IMR-90 (cell line): ENCODE measurements around the gene HOXA13. TPM values are rescaled to one million over a fixed set of nuclear protein-coding genes. Genes with fewer than 3 reads are reported as not detected.

Experiments used
- ATAC-seq: fragments of 200-7000 bp; cut with Tn5 transposase; 2 replicates; pipeline ENCODE4 v1.9.1; 2020; ENCODE audit warnings: low read depth, mild to moderate bottlenecking, moderate library complexity
- BruUV-seq: library from RNA; stranded (reverse); fragments of 400-500 nt; replicated peaks from 2 replicates; lab custom pipeline; 2021; lab: Mats Ljungman, UMichigan
- CTCF ChIA-PET: fragments of 300-600 bp; formaldehyde crosslinking; extraction: SDS; loops from one replicate; lab custom pipeline; 2021; ENCODE audit warnings: antibody characterized with exemption; lab: Yijun Ruan, JAX
- POLR2A ChIA-PET: fragments of 300-600 bp; sonication (Branson Sonifier 250); formaldehyde crosslinking; loops from one replicate; lab custom pipeline; 2022; ENCODE audit warnings: antibody characterized with exemption; ENCODE audit not compliant: unreplicated experiment; lab: Charles Lee
- DNase-seq: peaks from one replicate; pipeline ENCODE4 v3.0.0; 2013
- H2AFZ ChIP-seq: replicated peaks from 2 replicates; pipeline ENCODE3; 2013; ENCODE audit warnings: low read length, mild to moderate bottlenecking; ENCODE audit not compliant: poor library complexity
- H2AK5ac ChIP-seq: 2 replicates; pipeline ENCODE4 v1.6.1; 2013; ENCODE audit warnings: low read depth, low read length, inconsistent platforms
- H2AK9ac ChIP-seq: replicated peaks from 2 replicates; pipeline ENCODE3; 2013; ENCODE audit warnings: mild to moderate bottlenecking, low read depth, low read length, moderate library complexity; ENCODE audit not compliant: poor library complexity
- H2BK120ac ChIP-seq: 2 replicates; pipeline ENCODE4 v1.6.1; 2013; ENCODE audit warnings: low read depth, low read length, inconsistent platforms
- H2BK15ac ChIP-seq: 3 replicates; pipeline ENCODE4 v1.6.1; 2013; ENCODE audit warnings: low read depth, low read length, inconsistent platforms
- H2BK20ac ChIP-seq: 2 replicates; pipeline ENCODE4 v1.6.1; 2013; ENCODE audit warnings: low read depth, mild to moderate bottlenecking, inconsistent platforms, low read length, moderate library complexity
- H2BK5ac ChIP-seq: 2 replicates; pipeline ENCODE4 v1.6.1; 2013; ENCODE audit warnings: mild to moderate bottlenecking, low read depth, low read length, inconsistent platforms; ENCODE audit not compliant: poor library complexity, severe bottlenecking
- H3K14ac ChIP-seq: replicated peaks from 2 replicates; pipeline ENCODE4 v1.6.1; 2013; ENCODE audit warnings: low read depth, low read length, inconsistent platforms
- H3K18ac ChIP-seq: 2 replicates; pipeline ENCODE4 v1.6.1; 2013; ENCODE audit warnings: low read depth, low read length, control low read depth
- H3K23ac ChIP-seq: 2 replicates; pipeline ENCODE4 v1.6.1; 2013; ENCODE audit warnings: low read depth, low read length, inconsistent platforms
- H3K27ac ChIP-seq: 2 replicates; pipeline ENCODE4 v1.5.1; 2013; ENCODE audit warnings: mild to moderate bottlenecking, control low read depth, low read length; ENCODE audit not compliant: insufficient read depth
- H3K27me3 ChIP-seq: 2 replicates; pipeline ENCODE4 v1.6.1; 2013; ENCODE audit warnings: low read length; ENCODE audit not compliant: control insufficient read depth, insufficient read depth
- H3K36me3 ChIP-seq: 2 replicates; pipeline ENCODE4 v1.6.1; 2013; ENCODE audit warnings: low read length, mixed read lengths; ENCODE audit not compliant: control insufficient read depth, insufficient read depth
- H3K4ac ChIP-seq: 2 replicates; pipeline ENCODE4 v1.6.1; 2013; ENCODE audit warnings: low read depth, low read length, inconsistent platforms
- H3K4me1 ChIP-seq: 2 replicates; pipeline ENCODE4 v1.6.1; 2013; ENCODE audit warnings: low read length, mixed read lengths; ENCODE audit not compliant: control insufficient read depth, insufficient read depth
- H3K4me2 ChIP-seq: 2 replicates; pipeline ENCODE4 v1.6.1; 2013; ENCODE audit warnings: low read depth, mild to moderate bottlenecking, control low read depth, low read length, moderate library complexity
- H3K4me3 ChIP-seq: 2 replicates; pipeline ENCODE4 v1.5.1; 2013; ENCODE audit warnings: low read depth, mild to moderate bottlenecking, control low read depth, low read length, moderate library complexity; ENCODE audit not compliant: insufficient read depth
- H3K56ac ChIP-seq: 2 replicates; pipeline ENCODE4 v1.6.1; 2013; ENCODE audit warnings: low read length, inconsistent platforms; ENCODE audit not compliant: insufficient read depth; ENCODE audit errors: extremely low read depth
- H3K79me1 ChIP-seq, 2 experiments: 2 replicates each; pipeline ENCODE4 v1.6.1; 2013; ENCODE audit warnings: low read length in 2 of 2, inconsistent platforms in 1 of 2, low read depth in 1 of 2
- H3K9ac ChIP-seq: 2 replicates; pipeline ENCODE4 v1.6.1; 2013; ENCODE audit warnings: low read depth, low read length, control low read depth
- H3K9me1 ChIP-seq: 2 replicates; pipeline ENCODE4 v1.6.1; 2013; ENCODE audit warnings: low read length, inconsistent platforms; ENCODE audit not compliant: insufficient read depth
- H3K9me3 ChIP-seq: 2 replicates; pipeline ENCODE4 v1.6.1; 2013; ENCODE audit warnings: low read length; ENCODE audit not compliant: control insufficient read depth, insufficient read depth
- H4K20me1 ChIP-seq: 2 replicates; pipeline ENCODE4 v1.6.1; 2013; ENCODE audit warnings: low read length, inconsistent platforms; ENCODE audit not compliant: insufficient read depth
- H4K5ac ChIP-seq: 2 replicates; pipeline ENCODE4 v1.6.1; 2013; ENCODE audit warnings: mild to moderate bottlenecking, low read depth, low read length, control low read depth
- H4K8ac ChIP-seq, 2 experiments: 2 replicates each; pipeline ENCODE4 v1.6.1; 2013; ENCODE audit warnings: low read depth in 2 of 2, low read length in 2 of 2, control low read depth in 1 of 2, inconsistent platforms in 1 of 2
- H4K91ac ChIP-seq: 2 replicates; pipeline ENCODE4 v1.6.1; 2013; ENCODE audit warnings: low read depth, low read length, inconsistent platforms; ENCODE audit not compliant: insufficient read depth
- BHLHE40 ChIP-seq: fragments of 150-350 bp; IDR thresholded peaks from 2 replicates; pipeline ENCODE4 v1.6.1; 2016; ENCODE audit warnings: mild to moderate bottlenecking, low read depth, low read length
- CEBPB ChIP-seq: IDR thresholded peaks from 2 replicates; pipeline ENCODE4 v1.6.1; 2012; ENCODE audit warnings: low read depth, low read length, improper control_type of control experiment
- CHD1 ChIP-seq: IDR thresholded peaks from 2 replicates; pipeline ENCODE4 v1.6.1; 2012; ENCODE audit warnings: low read depth, low read length, improper control_type of control experiment
- MAZ ChIP-seq: IDR thresholded peaks from 2 replicates; pipeline ENCODE4 v1.6.1; 2012; ENCODE audit warnings: low read depth, mild to moderate bottlenecking, low read length, improper control_type of control experiment, moderate library complexity, borderline replicate concordance
- NFE2L2 ChIP-seq: fragments of 150-350 bp; IDR thresholded peaks from 2 replicates; pipeline ENCODE4 v1.6.1; 2016; ENCODE audit warnings: low read depth, mild to moderate bottlenecking, low read length
- POLR2A ChIP-seq: IDR thresholded peaks from 2 replicates; pipeline ENCODE4 v1.6.1; 2012; ENCODE audit warnings: mild to moderate bottlenecking, low read depth, low read length
- RAD21 ChIP-seq: IDR thresholded peaks from 2 replicates; pipeline ENCODE4 v1.6.1; 2012; ENCODE audit warnings: low read length, improper control_type of control experiment
- RCOR1 ChIP-seq: IDR thresholded peaks from 2 replicates; pipeline ENCODE4 v1.6.1; 2012; ENCODE audit warnings: mild to moderate bottlenecking, low read length, improper control_type of control experiment; ENCODE audit not compliant: insufficient replicate concordance
- RFX5 ChIP-seq: IDR thresholded peaks from 2 replicates; pipeline ENCODE4 v1.8.0; 2012; ENCODE audit warnings: low read depth, mild to moderate bottlenecking, low read length, moderate library complexity
- SMC3 ChIP-seq: fragments of 150-350 bp; IDR thresholded peaks from 2 replicates; pipeline ENCODE4 v1.6.1; 2016; ENCODE audit warnings: low read depth, mild to moderate bottlenecking, antibody characterized with exemption, low read length, moderate library complexity
- WGBS, 2 experiments: methylation state at CpG; one replicate each; pipeline versions ENCODE4 v1.1.5 to v1.1.7; 2013; ENCODE audit warnings: missing lambda C conversion rate in 2 of 2; ENCODE audit not compliant: insufficient read length in 1 of 2; ENCODE audit errors: extremely low coverage in 2 of 2; 5-methylcytosine and 5-hydroxymethylcytosine counted together
- dilution Hi-C: fragments of 300-500 bp; cut with HindIII; formaldehyde crosslinking; loops from one replicate; pipeline ENCODE4 v1.14.3; 2018; ENCODE audit warnings: low sequenced_read_pairs; ENCODE audit not compliant: unreplicated experiment
- in situ Hi-C: fragments of 300-500 bp; cut with MboI; formaldehyde crosslinking; loops from 3 replicates; pipeline ENCODE4 v1.14.3; 2019; ENCODE audit warnings: low sequenced_read_pairs, inconsistent platforms, mixed read lengths
- intact Hi-C: fragments of 100-400 bp; cut with micrococcal nuclease; formaldehyde crosslinking; loops from 2 replicates; pipeline ENCODE4 v1.10.0; 2022
- polyA plus RNA-seq, 3 experiments: library from polyadenylated mRNA; depleted of rRNA; stranded (reverse); fragments of >200 nt; gene quantifications; 2 replicates each; pipeline ENCODE4 v1.2.3, GENCODE V29; 2012; ENCODE audit warnings: low replicate concordance in 1 of 3
- total RNA-seq: library from RNA; depleted of rRNA; stranded (reverse); fragments of >200 nt; gene quantifications from 2 replicates; pipeline ENCODE4 v1.2.3, GENCODE V29; 2012
- TF ChIP-seq, protein P1 (sequence below): fragments of 150-350 bp; IDR thresholded peaks from 2 replicates; pipeline ENCODE4 v1.6.1; 2016; ENCODE audit warnings: low read depth, mild to moderate bottlenecking, low read length, moderate library complexity, borderline replicate concordance
- TF ChIP-seq, protein P2 (sequence below): conservative IDR thresholded peaks from 2 replicates; pipeline ENCODE4 v1.5.1; 2012; ENCODE audit warnings: mild to moderate bottlenecking, low read depth, low read length, improper control_type of control experiment
- TF ChIP-seq, protein P3 (sequence below): fragments of 150-350 bp; IDR thresholded peaks from 2 replicates; pipeline ENCODE4 v1.6.1; 2017; ENCODE audit warnings: mild to moderate bottlenecking, antibody characterized with exemption, low read length, low read depth

Gene HOXA13
- total and polyA plus RNA-seq, 2 of the 4 experiments (the other 2 are of a cell fraction), result not detected

DNA sequence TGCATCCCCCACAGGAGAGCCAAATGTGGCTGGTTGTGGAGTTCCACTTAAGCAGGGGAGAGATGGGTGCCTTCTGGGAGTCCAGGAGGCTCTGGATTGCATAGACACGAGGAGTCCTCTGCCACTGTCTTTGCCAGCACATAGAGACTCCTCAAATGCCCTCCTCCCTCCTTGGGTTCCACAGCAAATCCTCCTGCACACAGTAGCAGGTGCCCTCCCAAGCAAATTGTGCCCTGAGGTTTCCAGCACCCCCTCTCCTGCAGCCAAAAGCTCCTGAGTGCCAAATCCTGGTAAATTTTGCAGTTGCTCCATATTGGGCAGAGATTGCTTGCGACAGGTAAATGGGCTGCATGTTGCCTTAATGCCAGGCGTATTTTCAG, 48.5 kb upstream of the HOXA13 start:
- Histone ChIP-seq H2BK120ac (no peak overlapping the region), H3K9ac (no peak overlapping the region), H2AFZ (no peak overlapping the region), H3K9me1 (no peaks in the 10 kb centered on the region), H3K4me2 (no peak overlapping the region), H3K9me3 (peaks cover 23% of the 10 kb centered on the region), H3K4ac (no peak overlapping the region), H3K18ac (no peak overlapping the region), H3K79me1 (no peaks in the 10 kb centered on the region), H4K8ac (no peak overlapping the region), H3K4me3 (no peak overlapping the region), H2BK15ac (no peak overlapping the region), H4K91ac (no peak overlapping the region), H2AK9ac (no peak overlapping the region), H3K23ac (no peak overlapping the region), H4K20me1 (no peaks in the 10 kb centered on the region), H4K5ac (no peak overlapping the region), H2BK20ac (no peak overlapping the region), H3K4me1 (no peaks in the 10 kb centered on the region; the same call in 1 of the 2 replicates), H3K56ac (no peak overlapping the region), H3K27me3 (peaks cover 100% of the 10 kb centered on the region), H3K14ac (no peak overlapping the region), H2AK5ac (no peak overlapping the region), H3K27ac (no peak overlapping the region), H2BK5ac (no peak overlapping the region), H3K36me3 (no peaks in the 10 kb centered on the region)
- no peak for TF ChIP-seq NFE2L2
- no peak for TF ChIP-seq RFX5
- TF ChIP-seq, protein P1, sequence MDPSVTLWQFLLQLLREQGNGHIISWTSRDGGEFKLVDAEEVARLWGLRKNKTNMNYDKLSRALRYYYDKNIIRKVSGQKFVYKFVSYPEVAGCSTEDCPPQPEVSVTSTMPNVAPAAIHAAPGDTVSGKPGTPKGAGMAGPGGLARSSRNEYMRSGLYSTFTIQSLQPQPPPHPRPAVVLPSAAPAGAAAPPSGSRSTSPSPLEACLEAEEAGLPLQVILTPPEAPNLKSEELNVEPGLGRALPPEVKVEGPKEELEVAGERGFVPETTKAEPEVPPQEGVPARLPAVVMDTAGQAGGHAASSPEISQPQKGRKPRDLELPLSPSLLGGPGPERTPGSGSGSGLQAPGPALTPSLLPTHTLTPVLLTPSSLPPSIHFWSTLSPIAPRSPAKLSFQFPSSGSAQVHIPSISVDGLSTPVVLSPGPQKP, result no peak
- no peak for TF ChIP-seq SMC3
- TF ChIP-seq BHLHE40, result no peak
- TF ChIP-seq, protein P2, sequence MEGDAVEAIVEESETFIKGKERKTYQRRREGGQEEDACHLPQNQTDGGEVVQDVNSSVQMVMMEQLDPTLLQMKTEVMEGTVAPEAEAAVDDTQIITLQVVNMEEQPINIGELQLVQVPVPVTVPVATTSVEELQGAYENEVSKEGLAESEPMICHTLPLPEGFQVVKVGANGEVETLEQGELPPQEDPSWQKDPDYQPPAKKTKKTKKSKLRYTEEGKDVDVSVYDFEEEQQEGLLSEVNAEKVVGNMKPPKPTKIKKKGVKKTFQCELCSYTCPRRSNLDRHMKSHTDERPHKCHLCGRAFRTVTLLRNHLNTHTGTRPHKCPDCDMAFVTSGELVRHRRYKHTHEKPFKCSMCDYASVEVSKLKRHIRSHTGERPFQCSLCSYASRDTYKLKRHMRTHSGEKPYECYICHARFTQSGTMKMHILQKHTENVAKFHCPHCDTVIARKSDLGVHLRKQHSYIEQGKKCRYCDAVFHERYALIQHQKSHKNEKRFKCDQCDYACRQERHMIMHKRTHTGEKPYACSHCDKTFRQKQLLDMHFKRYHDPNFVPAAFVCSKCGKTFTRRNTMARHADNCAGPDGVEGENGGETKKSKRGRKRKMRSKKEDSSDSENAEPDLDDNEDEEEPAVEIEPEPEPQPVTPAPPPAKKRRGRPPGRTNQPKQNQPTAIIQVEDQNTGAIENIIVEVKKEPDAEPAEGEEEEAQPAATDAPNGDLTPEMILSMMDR, result no peak
- TF ChIP-seq MAZ, result no peak
- no peak for TF ChIP-seq CHD1
- no peak for TF ChIP-seq CEBPB
- no peak for TF ChIP-seq RCOR1
- TF ChIP-seq POLR2A, result no peak
- TF ChIP-seq RAD21, result no peak
- TF ChIP-seq, protein P3, sequence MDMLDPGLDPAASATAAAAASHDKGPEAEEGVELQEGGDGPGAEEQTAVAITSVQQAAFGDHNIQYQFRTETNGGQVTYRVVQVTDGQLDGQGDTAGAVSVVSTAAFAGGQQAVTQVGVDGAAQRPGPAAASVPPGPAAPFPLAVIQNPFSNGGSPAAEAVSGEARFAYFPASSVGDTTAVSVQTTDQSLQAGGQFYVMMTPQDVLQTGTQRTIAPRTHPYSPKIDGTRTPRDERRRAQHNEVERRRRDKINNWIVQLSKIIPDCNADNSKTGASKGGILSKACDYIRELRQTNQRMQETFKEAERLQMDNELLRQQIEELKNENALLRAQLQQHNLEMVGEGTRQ, result no peak
- 43% methylated on average over 1 of the region's 3 CpGs; no CpG with 5 or more reads in 1 of the 2 experiments for WGBS, 2 experiments
- in situ Hi-C loops (no loop called here), dilution Hi-C loops (no loop called here), intact Hi-C loops (no loop called here)
- BruUV-seq, result no TSS peak
- ATAC-seq (no peak), DNase-seq (no peak)
- ChIA-PET CTCF (no interaction called here), POLR2A (no interaction called here)
